GM12874 (cell line): ENCODE results near the gene PRDM1.

Experiments used
- TF ChIP-seq, protein P1 (sequence below): IDR thresholded peaks from 2 replicates; pipeline ENCODE4 v1.5.1; 2011; ENCODE audit warnings: low read depth, mild to moderate bottlenecking, control low read depth, low read length, moderate library complexity; ENCODE audit not compliant: insufficient read depth

PRDM1 gene

DNA sequence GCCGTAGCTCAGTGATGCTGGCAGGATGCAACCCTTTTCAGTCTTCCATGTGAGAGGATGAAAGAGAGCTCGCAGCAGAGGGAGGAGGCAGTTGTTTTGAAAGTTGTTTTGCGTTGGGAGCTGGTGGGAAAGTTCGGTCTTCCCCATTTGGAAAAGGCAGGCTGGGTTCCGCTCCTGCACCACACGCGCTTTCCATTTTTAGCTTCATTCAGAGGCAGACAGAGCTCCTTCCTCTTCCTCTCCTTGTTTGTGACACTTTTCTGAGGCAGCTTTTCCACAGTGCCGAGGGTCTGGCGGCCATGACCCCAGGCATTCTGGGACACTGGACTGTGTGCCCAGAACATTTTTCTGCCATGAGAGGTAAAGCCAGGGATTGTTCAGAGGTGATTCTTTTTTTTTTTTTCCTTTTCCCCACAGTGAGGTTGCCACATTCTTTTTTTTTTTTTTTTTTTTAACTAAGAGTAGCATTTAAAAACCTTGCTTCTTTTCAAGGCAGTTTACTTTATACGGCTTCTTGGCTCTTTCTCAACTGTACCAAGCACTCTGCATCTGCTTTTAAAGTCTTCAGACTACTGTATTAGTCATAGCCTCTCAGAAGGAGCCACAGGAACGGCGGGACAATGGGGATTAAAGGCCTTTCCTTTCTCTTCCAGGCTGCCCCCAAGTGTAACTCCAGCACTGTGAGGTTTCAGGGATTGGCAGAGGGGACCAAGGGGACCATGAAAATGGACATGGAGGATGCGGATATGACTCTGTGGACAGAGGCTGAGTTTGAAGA lies 1.6 kb downstream of the PRDM1 start:
- TF ChIP-seq, protein P1, sequence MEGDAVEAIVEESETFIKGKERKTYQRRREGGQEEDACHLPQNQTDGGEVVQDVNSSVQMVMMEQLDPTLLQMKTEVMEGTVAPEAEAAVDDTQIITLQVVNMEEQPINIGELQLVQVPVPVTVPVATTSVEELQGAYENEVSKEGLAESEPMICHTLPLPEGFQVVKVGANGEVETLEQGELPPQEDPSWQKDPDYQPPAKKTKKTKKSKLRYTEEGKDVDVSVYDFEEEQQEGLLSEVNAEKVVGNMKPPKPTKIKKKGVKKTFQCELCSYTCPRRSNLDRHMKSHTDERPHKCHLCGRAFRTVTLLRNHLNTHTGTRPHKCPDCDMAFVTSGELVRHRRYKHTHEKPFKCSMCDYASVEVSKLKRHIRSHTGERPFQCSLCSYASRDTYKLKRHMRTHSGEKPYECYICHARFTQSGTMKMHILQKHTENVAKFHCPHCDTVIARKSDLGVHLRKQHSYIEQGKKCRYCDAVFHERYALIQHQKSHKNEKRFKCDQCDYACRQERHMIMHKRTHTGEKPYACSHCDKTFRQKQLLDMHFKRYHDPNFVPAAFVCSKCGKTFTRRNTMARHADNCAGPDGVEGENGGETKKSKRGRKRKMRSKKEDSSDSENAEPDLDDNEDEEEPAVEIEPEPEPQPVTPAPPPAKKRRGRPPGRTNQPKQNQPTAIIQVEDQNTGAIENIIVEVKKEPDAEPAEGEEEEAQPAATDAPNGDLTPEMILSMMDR: no peak

DNA sequence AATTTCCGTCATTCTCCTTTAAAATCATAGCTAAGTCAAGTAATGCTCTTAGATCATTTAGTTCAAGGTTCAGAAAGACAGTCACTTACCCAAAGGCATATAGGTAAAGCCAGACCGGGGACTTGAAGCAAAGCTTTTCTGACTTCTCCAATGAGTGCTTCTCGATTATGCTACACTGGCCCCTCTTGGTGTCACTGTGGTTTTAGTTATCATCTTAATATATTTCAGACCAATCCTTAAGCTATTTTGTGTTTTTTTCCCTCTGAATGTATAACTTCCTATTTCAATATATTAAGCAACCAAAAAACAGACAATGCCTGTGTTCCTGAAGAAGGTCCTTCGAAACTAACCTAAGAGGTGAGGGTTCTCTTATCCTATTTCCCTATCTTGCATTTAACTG lies 3.9 kb downstream of the PRDM1 start:
- TF ChIP-seq, protein P1: 0 out of 2 replicates have a peak, but pooled peaks have one; percentile 17

DNA sequence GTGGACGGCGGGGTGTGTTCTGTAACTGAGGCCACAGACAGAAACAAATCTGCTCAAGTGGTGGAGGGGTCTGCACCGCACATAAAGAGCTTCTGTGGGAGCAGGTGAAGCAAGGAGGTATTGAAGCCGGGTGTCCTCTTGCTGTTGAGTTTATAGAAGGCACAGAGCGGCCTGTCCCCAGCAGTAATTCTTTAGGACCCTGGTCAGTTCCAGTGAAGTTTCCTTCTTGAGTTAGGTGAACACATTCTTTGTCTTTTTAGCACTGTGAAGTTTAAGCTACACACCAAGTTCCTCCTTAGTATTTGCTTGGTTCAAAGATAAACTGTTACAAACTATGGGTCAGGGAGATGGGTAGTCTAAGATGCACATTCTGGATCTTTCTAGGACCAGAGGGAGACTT lies 6.1 kb downstream of the PRDM1 start:
- TF ChIP-seq, protein P1: no peak

DNA sequence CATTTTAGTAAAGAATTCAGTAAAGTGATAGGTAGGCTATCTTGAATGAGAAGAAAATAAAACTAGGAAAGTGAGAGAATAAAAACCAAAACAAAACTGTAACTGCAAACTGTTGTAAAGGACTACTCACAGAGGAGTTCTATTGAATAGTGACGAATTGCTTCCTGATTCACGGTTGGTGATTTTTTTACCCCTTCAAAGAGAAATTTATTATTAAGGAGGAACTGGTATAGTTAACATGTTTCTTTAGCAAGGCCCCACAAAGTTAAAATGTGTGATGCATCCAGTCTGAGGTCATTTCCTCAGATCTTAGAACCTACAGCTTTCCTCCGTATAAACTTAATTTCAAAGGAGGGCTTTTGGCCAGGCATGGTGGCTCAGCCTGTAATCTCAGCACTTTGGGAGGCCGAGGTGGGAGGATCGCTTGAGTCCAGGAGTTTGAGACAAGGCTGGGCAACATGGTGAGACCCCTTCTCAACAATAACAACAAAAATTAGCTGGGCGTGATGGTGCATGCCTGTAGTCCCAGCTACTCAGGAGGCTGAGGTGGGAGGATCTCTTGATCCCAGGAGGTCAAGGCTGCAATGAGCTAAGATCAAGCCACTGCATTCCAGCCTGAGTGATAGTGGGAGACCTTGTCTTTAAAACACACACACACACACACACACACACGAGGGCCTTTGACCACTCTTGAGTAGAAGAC lies 8.3 kb downstream of the PRDM1 start:
- TF ChIP-seq, protein P1: no peak

DNA sequence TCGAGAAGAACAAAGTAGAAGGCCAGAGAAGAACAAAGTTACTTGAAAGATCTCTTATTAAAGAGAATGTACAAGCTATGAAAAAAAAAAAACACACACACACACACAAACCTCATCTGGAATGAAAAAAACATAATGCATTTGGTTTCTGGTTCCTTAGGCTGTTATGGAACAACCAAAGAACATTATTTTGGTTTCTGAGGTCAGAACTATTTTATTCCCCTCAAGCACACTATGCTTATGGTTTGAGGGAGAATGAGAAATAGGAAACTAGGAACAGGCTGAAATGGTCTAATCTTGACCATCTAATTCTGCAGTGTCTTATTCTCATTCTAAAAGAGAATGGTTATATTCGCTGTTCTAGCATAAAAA lies 8.8 kb downstream of the PRDM1 start:
- TF ChIP-seq, protein P1: no peak

DNA sequence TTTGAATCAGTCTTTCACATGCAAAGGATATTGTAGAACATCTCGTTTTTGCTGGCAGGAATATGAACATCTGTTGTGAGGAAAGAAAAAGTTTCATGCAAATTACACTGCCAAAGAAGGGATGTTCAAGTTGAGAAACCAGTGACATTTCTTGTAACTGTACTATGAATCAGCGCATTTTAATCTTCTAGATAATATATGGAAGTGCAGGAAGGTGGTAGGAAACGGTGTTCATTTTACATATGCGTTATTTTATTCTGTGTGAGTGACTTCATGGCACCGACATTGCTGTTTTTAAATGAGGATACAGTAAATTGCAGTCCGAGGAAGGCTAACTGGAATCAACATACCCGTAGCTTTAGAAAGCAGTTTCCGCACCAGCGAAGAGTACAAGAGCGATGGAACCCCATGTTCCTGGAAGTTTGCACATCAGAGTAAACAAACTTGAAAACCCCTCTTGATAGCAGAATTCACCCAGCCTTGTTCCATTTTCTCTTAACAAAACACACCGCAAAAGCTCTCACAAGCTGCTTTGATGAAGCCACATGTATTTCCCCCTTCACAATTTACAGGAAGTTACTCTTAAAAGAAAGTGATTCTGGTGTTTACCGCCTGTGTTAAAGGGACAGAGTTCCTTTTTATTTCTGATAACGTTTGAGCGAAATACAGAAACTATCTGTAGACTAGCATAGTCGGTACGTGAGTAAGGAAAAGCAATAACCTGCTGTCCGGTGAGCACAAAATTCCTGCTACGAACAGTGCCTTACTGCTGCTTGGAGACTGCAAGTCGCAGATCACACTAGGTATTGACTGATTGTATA lies 11.5 kb downstream of the PRDM1 start:
- TF ChIP-seq, protein P1: no peak

DNA sequence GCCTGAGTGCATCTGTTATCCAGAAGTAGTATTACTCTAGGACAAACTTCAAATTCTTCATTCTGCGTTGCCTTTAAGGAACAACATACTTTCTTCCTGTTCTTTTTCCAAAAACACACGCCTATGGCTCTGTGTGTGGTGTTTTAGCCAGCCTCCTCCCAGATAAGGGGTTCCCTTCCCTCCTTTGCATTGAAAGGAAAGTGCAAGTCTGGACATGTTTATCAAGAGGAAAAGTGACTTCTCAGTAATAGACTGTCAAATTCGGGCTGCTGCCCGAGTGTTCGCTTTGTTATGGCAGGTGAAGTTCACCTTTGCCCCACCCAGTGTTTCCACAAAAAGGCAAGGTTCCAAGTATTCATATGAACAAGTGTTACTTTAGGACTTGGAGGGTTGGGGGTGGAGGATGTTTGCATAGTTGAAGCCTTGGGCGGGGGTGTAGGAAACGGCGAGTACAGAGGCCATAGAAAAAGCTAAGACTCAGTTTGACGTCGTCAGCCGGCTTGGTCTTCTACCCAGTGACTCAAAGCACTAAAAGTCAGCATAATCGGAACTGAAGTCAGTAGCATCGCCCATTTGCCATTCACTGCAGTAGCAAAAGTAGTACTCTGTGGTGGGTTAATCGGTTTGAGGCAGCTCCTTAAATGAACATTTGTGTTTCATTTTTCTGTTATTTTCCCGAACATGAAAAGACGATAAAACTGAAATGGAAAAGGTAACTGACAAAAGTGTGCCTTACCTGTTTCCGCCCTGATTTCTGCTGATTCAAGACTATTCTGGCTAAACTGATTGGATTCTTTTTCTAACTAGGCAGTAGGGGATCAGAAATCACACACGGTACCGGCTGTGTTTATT lies 12.5 kb downstream of the PRDM1 start:
- TF ChIP-seq, protein P1: no peak
